ENCODE data around the gene FRAS1. TPM values are rescaled to one million over a fixed set of nuclear protein-coding genes. Genes with fewer than 3 reads are reported as not detected.

FRAS1 gene
- total RNA-seq, 1 donor from 2014 or later: 8.8 TPM

DNA sequence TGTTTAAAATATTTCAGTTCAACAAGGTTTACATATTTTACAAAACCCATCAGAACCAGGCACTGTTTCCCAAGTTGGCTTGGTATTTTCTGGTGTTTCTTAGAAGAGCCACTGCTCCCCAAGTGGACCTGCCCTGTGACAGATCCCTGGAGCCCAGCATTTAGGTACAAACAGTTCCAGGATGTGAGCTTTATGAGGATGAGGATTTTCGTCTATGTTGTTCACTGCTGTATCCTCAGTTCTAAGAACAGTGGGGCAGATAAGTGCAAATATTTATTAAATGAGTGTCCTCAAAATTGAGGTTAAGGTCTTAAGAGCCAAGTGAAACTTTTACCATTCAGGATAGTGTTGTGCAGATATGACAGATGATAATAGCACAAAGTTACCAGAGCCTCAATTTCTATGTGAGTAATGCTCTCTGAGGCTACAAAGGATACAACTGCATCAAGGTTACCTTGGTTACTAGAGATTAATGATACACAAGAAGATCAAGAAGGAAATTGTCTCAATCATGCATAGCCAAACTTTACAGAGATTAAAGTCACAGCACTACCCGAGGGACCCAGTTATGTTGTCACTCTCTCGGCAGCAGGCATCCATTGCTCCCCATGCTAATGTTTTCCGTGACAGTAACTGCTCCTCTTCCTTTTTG, 531.9 kb downstream of the FRAS1 start:
- DNase-seq (ENCODE audit: extremely low spot score in 2 of 2): no peak
- intact Hi-C loops (cut with DNase I): no loop called here
- H3K4me3 ChIP-seq: no peak overlapping the region
- H3K27me3 ChIP-seq: no peaks in the 10 kb centered on the region
- no peaks in the 10 kb centered on the region for H3K4me1 ChIP-seq
- H3K27ac ChIP-seq: no peak overlapping the region
- H3K36me3 ChIP-seq: no peaks in the 10 kb centered on the region
- H3K9me3 ChIP-seq: no peaks in the 10 kb centered on the region
- no peak for TF ChIP-seq POLR2A (IDR thresholded peaks at IDR 0.05)
- TF ChIP-seq, protein P1, sequence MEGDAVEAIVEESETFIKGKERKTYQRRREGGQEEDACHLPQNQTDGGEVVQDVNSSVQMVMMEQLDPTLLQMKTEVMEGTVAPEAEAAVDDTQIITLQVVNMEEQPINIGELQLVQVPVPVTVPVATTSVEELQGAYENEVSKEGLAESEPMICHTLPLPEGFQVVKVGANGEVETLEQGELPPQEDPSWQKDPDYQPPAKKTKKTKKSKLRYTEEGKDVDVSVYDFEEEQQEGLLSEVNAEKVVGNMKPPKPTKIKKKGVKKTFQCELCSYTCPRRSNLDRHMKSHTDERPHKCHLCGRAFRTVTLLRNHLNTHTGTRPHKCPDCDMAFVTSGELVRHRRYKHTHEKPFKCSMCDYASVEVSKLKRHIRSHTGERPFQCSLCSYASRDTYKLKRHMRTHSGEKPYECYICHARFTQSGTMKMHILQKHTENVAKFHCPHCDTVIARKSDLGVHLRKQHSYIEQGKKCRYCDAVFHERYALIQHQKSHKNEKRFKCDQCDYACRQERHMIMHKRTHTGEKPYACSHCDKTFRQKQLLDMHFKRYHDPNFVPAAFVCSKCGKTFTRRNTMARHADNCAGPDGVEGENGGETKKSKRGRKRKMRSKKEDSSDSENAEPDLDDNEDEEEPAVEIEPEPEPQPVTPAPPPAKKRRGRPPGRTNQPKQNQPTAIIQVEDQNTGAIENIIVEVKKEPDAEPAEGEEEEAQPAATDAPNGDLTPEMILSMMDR (IDR thresholded peaks at IDR 0.05): no peak
- TF ChIP-seq POLR2AphosphoS5 (IDR thresholded peaks at IDR 0.05; ENCODE audit: insufficient read depth in 1 of 2, low read depth in 1 of 2): no peak

DNA sequence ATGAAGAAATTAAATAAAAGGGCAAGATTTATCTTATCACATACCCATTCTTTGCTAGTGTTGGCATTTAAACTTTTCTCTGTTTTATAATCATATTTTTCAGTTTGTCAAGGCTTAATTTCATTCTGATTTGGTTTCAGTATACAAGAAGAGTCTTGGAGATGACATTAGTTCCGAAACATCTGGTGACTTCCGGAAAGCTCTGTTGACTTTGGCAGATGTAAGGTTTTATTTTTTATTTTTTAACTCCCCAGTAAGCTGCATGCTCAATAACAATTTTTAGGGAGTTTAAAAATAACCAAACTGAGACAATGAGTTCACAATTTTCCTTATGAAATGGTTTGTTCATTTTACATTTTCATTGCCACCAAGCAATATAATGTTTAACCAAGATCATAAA, 534.3 kb downstream of the FRAS1 start:
- Histone ChIP-seq H3K27ac (no peak overlapping the region), H3K9me3 (no peaks in the 10 kb centered on the region), H3K4me3 (no peak overlapping the region), H3K36me3 (no peaks in the 10 kb centered on the region), H3K4me1 (no peaks in the 10 kb centered on the region), H3K27me3 (no peaks in the 10 kb centered on the region)
- intact Hi-C loops (cut with DNase I): no loop called here
- TF ChIP-seq, protein P1 (IDR thresholded peaks at IDR 0.05): no peak
- no peak for TF ChIP-seq POLR2AphosphoS5 (IDR thresholded peaks at IDR 0.05; ENCODE audit: insufficient read depth in 1 of 2, low read depth in 1 of 2)
- no peak for TF ChIP-seq POLR2A (IDR thresholded peaks at IDR 0.05)
- DNase-seq (ENCODE audit: extremely low spot score in 2 of 2): no peak

DNA sequence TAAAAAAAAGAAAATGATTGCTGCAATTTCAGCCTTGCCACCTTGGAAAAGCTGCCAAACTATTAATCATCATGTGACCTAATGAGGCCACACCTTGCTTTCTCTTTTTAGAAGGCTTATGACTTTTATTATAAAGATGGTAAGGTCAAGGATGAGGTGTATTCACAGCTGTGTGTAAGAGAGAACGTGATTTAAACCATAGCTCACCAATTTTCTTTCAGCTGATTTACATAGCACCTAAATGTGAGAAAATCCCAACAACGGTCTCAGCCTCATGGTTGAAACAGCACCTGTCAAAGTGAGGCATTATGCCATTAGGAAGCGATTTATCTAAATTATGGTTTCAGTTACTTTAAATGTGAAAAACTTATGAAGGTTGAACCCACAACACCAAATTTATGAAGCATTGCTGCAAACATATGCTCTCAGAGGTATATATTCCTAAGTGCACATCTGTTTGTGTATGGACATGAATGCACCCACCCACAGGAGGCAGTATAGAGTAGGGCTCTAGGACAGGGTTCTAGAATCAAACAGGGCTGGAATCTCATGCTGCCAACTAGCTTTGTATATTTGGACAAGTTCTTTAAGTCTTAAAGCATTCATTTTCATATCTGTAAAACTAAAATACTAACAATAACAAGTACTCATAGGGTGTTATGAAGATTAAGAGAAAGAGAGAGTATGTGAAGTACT, 535.1 kb downstream of the FRAS1 start:
- Histone ChIP-seq H3K36me3 (no peaks in the 10 kb centered on the region), H3K27ac (no peak overlapping the region)

More for the DNA sequence above, 535.1 kb downstream of the FRAS1 start:
- Histone ChIP-seq H3K27me3 (no peaks in the 10 kb centered on the region), H3K4me3 (no peak overlapping the region), H3K9me3 (no peaks in the 10 kb centered on the region), H3K4me1 (no peaks in the 10 kb centered on the region)
- TF ChIP-seq, protein P1 (IDR thresholded peaks at IDR 0.05): no peak
- TF ChIP-seq POLR2A (IDR thresholded peaks at IDR 0.05) (no peak), POLR2AphosphoS5 (IDR thresholded peaks at IDR 0.05; ENCODE audit: insufficient read depth in 1 of 2, low read depth in 1 of 2) (no peak)
- intact Hi-C loops (cut with DNase I): no loop called here
- DNase-seq (ENCODE audit: extremely low spot score in 2 of 2): no peak

Small RNA genes within 50 kb of the gene (small RNA-seq; reads per million reads assigned to genes)
- gene AC114801.3: not detected

Other genes starting within 250 kb of the FRAS1 start
- 22.1 TPM for gene CNOT6L, start 238.0 kb upstream of the FRAS1 start, total RNA-seq
- gene MRPL1, start 194.5 kb upstream of the FRAS1 start, total RNA-seq: 20.1 TPM

Measured in vagina (tissue), 2 donors.